Measurements from ENCODE around the gene PTPN18. TPM values are rescaled to one million over a fixed set of nuclear protein-coding genes. Genes with fewer than 3 reads are reported as not detected.
"Not testable (repeated sequence)": the region's sequence is repeated elsewhere in the genome, so short reads cannot be mapped to it uniquely, and the experiment has no call there.

The PTPN18 gene
- 13.5 and 20.3 TPM in 2 replicates for total RNA-seq (2014; rRNA removed; shearing (Covaris generic))
- 29.9 and 33.0 TPM in 2 replicates for polyA plus RNA-seq (2015; cell fraction: cytosol; rRNA removed)
- polyA plus RNA-seq (2015; cell fraction: nucleus; rRNA removed) = 38.4 and 43.8 TPM in 2 replicates

GRCh38 chr2:130355578-130356431, at the start of gene PTPN18:
Gene PTPN18 (plus strand): TSS chr2:130356056. CDS start chr2:130356108, 52 bp downstream.
- DNase-seq (ENCODE audit: low read depth) = peak; percentile 85

GRCh38 chr2:130307850-130308249, 48.0 kb upstream of the PTPN18 start:
- no peak for DNase-seq (ENCODE audit: low read depth)

- no peak for DNase-seq (ENCODE audit: low read depth)
Observed at GRCh38 chr2:130310881-130311280, 45.0 kb upstream of the PTPN18 start.

- DNase-seq (ENCODE audit: low read depth) = no peak
Observed at GRCh38 chr2:130313812-130314334, 42.0 kb upstream of the PTPN18 start.

- DNase-seq (ENCODE audit: low read depth) = no peak
Observed at GRCh38 chr2:130314377-130314776, 41.5 kb upstream of the PTPN18 start.

- DNase-seq (ENCODE audit: low read depth) = no peak
Observed at GRCh38 chr2:130316596-130316995, 39.3 kb upstream of the PTPN18 start.

GRCh38 chr2:130318906-130319305, 37.0 kb upstream of the PTPN18 start:
- DNase-seq (ENCODE audit: low read depth) = no peak

- peak; percentile 43 for DNase-seq (ENCODE audit: low read depth)
Observed at GRCh38 chr2:130319536-130319935, 36.3 kb upstream of the PTPN18 start.

- peak; percentile 84 for DNase-seq (ENCODE audit: low read depth)
Observed at GRCh38 chr2:130327703-130328527, 27.9 kb upstream of the PTPN18 start.

GRCh38 chr2:130328710-130329109, 27.1 kb upstream of the PTPN18 start:
- DNase-seq (ENCODE audit: low read depth) = peak; percentile 78

- DNase-seq (ENCODE audit: low read depth) = peak; percentile 73
Observed at GRCh38 chr2:130332271-130333073, 23.4 kb upstream of the PTPN18 start.

- DNase-seq (ENCODE audit: low read depth) = not testable (repeated sequence)
Observed at GRCh38 chr2:130333253-130333652, 22.6 kb upstream of the PTPN18 start.

- no peak for DNase-seq (ENCODE audit: low read depth)
Observed at GRCh38 chr2:130334026-130334425, 21.8 kb upstream of the PTPN18 start.

GRCh38 chr2:130335226-130335625, 20.6 kb upstream of the PTPN18 start:
- DNase-seq (ENCODE audit: low read depth) = no peak

- no peak for DNase-seq (ENCODE audit: low read depth)
Observed at GRCh38 chr2:130336150-130336876, 19.5 kb upstream of the PTPN18 start.

- DNase-seq (ENCODE audit: low read depth) = no peak
Observed at GRCh38 chr2:130336877-130337734, 18.8 kb upstream of the PTPN18 start.

- DNase-seq (ENCODE audit: low read depth) = peak; percentile 37
Observed at GRCh38 chr2:130337735-130338325, 18.0 kb upstream of the PTPN18 start.

- no peak for DNase-seq (ENCODE audit: low read depth)
Observed at GRCh38 chr2:130338793-130339345, 17.0 kb upstream of the PTPN18 start.
